ENCODE results near the gene GALC.

The GALC gene

DNA sequence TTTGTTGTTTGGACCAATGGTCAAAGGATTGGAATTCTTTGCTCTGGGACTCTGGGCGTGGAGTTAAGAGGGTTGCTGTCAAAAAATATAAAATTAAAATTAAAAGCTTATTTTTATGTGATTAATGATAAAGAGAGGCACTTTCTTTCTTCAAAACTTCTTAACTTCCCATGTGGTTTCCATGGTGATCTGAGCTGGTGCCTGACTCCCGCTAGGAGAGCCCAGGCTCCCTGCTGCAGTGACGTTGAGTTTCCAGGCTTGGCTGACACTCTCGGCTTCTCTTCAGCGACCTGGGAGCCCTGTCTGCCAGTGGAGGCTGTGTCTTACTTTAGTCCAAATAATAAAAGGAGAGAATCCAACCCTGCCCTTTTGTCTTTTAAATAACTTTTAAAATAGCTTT is 84.4 kb downstream of the GALC start:
- Histone ChIP-seq H3K27ac (ENCODE audit: low read length) (no peak overlapping the region), H3K9ac (ENCODE audit: low read length) (no peak overlapping the region), H3K36me3 (replicated peaks; ENCODE audit: low read depth, low read length) (no peaks in the 10 kb centered on the region), H3K4me1 (ENCODE audit: low read length) (no peaks in the 10 kb centered on the region), H3K4me3 (ENCODE audit: low read length) (no peak overlapping the region), H4K20me1 (ENCODE audit: insufficient read depth, low read length) (no peaks in the 10 kb centered on the region), H2AFZ (ENCODE audit: low read depth, low read length) (no peak overlapping the region), H3K9me3 (ENCODE audit: insufficient read depth, low read length) (no peaks in the 10 kb centered on the region), H3K79me2 (ENCODE audit: low read length) (no peaks in the 10 kb centered on the region), H3K4me2 (ENCODE audit: low read length) (no peak overlapping the region), H3K27me3 (ENCODE audit: low read depth, low read length) (no peaks in the 10 kb centered on the region)
- TF ChIP-seq, protein P1, sequence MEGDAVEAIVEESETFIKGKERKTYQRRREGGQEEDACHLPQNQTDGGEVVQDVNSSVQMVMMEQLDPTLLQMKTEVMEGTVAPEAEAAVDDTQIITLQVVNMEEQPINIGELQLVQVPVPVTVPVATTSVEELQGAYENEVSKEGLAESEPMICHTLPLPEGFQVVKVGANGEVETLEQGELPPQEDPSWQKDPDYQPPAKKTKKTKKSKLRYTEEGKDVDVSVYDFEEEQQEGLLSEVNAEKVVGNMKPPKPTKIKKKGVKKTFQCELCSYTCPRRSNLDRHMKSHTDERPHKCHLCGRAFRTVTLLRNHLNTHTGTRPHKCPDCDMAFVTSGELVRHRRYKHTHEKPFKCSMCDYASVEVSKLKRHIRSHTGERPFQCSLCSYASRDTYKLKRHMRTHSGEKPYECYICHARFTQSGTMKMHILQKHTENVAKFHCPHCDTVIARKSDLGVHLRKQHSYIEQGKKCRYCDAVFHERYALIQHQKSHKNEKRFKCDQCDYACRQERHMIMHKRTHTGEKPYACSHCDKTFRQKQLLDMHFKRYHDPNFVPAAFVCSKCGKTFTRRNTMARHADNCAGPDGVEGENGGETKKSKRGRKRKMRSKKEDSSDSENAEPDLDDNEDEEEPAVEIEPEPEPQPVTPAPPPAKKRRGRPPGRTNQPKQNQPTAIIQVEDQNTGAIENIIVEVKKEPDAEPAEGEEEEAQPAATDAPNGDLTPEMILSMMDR (IDR thresholded peaks at IDR 0.05; ENCODE audit: low read depth, low read length), result no peak
- no peak for TF ChIP-seq EZH2phosphoT487 (IDR thresholded peaks at IDR 0.05; ENCODE audit: low read depth)

- no peak for TF ChIP-seq EZH2phosphoT487 (IDR thresholded peaks at IDR 0.05; ENCODE audit: low read depth)
- TF ChIP-seq, protein P1 (IDR thresholded peaks at IDR 0.05; ENCODE audit: low read depth, low read length), result no peak
- Histone ChIP-seq H3K36me3 (replicated peaks; ENCODE audit: low read depth, low read length) (no peaks in the 10 kb centered on the region), H3K79me2 (ENCODE audit: low read length) (no peaks in the 10 kb centered on the region), H3K27ac (ENCODE audit: low read length) (no peak overlapping the region), H3K27me3 (ENCODE audit: low read depth, low read length) (peaks cover 31% of the 10 kb centered on the region), H4K20me1 (ENCODE audit: insufficient read depth, low read length) (no peaks in the 10 kb centered on the region), H3K4me3 (ENCODE audit: low read length) (no peak overlapping the region), H3K9ac (ENCODE audit: low read length) (no peak overlapping the region), H3K4me1 (ENCODE audit: low read length) (peaks cover 5% of the 10 kb centered on the region; the same call in 1 of the 2 replicates), H3K9me3 (ENCODE audit: insufficient read depth, low read length) (no peaks in the 10 kb centered on the region), H3K4me2 (ENCODE audit: low read length) (no peak overlapping the region), H2AFZ (ENCODE audit: low read depth, low read length) (no peak overlapping the region)
Observed at GRCh38 chr14:87901652-87902051, 91.3 kb downstream of the GALC start.

GRCh38 chr14:87901236-87901635 is 91.7 kb downstream of the GALC start:
- H3K27me3 ChIP-seq (ENCODE audit: low read depth, low read length), result peaks cover 31% of the 10 kb centered on the region
- H3K4me2 ChIP-seq (ENCODE audit: low read length), result no peak overlapping the region
- TF ChIP-seq EZH2phosphoT487 (IDR thresholded peaks at IDR 0.05; ENCODE audit: low read depth), result no peak
- TF ChIP-seq, protein P1 (IDR thresholded peaks at IDR 0.05; ENCODE audit: low read depth, low read length), result no peak

DNA sequence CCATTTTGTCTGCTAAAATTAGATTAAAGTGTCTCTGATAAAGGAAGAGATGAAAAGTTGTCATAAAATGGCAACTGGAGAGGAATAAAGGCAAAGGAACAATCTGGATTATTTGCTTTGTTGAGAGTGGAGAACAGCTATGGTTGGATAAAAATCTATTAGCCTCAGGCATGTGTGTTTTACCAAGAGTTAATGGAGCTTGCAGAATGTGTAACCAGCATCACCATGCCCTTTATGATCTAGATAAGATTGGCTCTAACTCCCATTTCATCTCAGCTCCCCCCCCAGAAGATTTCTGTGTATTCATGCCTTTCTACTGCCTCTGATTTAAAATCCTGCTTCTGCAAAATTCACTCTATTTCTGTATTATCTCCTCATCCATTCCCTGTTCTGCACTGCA is 93.8 kb downstream of the GALC start:
- H3K9me3 ChIP-seq (ENCODE audit: insufficient read depth, low read length), result no peaks in the 10 kb centered on the region
- no peak overlapping the region for H3K4me3 ChIP-seq (ENCODE audit: low read length)
- H3K4me1 ChIP-seq (ENCODE audit: low read length), result peaks cover 5% of the 10 kb centered on the region; the same call in 1 of the 2 replicates
- H3K9ac ChIP-seq (ENCODE audit: low read length), result no peak overlapping the region
- H2AFZ ChIP-seq (ENCODE audit: low read depth, low read length), result no peak overlapping the region
- no peak for TF ChIP-seq EZH2phosphoT487 (IDR thresholded peaks at IDR 0.05; ENCODE audit: low read depth)
- TF ChIP-seq, protein P1 (IDR thresholded peaks at IDR 0.05; ENCODE audit: low read depth, low read length), result no peak
- peaks cover 31% of the 10 kb centered on the region for H3K27me3 ChIP-seq (ENCODE audit: low read depth, low read length)
- no peak overlapping the region for H3K4me2 ChIP-seq (ENCODE audit: low read length)
- no peaks in the 10 kb centered on the region for H4K20me1 ChIP-seq (ENCODE audit: insufficient read depth, low read length)
- no peaks in the 10 kb centered on the region for H3K36me3 ChIP-seq (replicated peaks; ENCODE audit: low read depth, low read length)
- H3K27ac ChIP-seq (ENCODE audit: low read length), result no peak overlapping the region
- no peaks in the 10 kb centered on the region for H3K79me2 ChIP-seq (ENCODE audit: low read length)

More at GRCh38 chr14:87901236-87901635, 91.7 kb downstream of the GALC start:
- Histone ChIP-seq H3K4me1 (ENCODE audit: low read length) (peaks cover 5% of the 10 kb centered on the region; the same call in 1 of the 2 replicates), H3K9me3 (ENCODE audit: insufficient read depth, low read length) (no peaks in the 10 kb centered on the region), H3K9ac (ENCODE audit: low read length) (no peak overlapping the region), H3K4me3 (ENCODE audit: low read length) (no peak overlapping the region), H3K27ac (ENCODE audit: low read length) (no peak overlapping the region), H3K79me2 (ENCODE audit: low read length) (no peaks in the 10 kb centered on the region), H3K36me3 (replicated peaks; ENCODE audit: low read depth, low read length) (no peaks in the 10 kb centered on the region), H4K20me1 (ENCODE audit: insufficient read depth, low read length) (no peaks in the 10 kb centered on the region), H2AFZ (ENCODE audit: low read depth, low read length) (no peak overlapping the region)

All from OCI-LY3 (cell line).